ENCODE measurements around the gene AMPD2.
A peak's percentile ranks its signal among the peaks of the same experiment; 100 is the strongest.

Gene AMPD2

GRCh38 chr1:109617291-109617801 lies 2.3 kb upstream of the AMPD2 start:
- DNase-seq, result no peak

GRCh38 chr1:109618661-109619575 lies 719 bp upstream of the AMPD2 start:
- DNase-seq, result no peak

DNA sequence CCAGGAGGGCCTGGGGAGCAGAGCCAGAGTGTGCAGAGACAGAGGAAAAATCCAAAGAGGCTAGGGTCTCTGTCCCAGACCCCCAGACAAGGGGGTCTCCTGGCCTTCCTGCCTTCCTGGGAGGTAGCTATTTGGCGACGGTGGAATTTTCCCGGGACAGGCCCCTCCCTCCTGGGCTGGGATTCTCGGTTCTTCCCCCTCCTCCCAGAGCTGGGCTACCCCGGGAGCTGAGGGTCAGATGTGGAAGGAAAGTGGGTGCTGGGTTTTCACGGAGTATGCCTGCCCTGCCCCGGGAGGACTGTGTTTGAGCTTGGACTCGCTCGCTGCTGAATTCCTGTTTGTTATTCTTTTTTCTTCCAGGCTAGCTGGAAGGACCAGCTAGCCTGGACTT lies 759 bp downstream of the AMPD2 start:
- no peak for DNase-seq

DNA sequence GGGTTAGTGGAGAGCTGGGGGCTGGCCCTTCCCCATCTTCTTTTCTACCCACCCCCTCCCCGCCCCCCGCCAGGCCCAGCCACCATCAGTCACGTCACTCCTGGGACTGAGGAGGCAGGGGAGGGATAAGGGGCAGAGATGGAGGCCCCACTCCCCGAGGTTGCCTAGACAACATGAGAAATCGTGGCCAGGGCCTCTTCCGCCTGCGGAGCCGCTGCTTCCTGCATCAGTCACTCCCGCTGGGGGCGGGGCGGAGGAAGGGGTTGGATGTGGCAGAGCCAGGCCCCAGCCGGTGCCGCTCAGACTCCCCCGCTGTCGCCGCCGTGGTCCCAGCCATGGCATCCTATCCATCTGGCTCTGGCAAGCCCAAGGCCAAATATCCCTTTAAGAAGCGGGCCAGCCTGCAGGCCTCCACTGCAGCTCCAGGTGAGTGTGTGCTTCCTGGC lies 1.2 kb downstream of the AMPD2 start:
- peak; percentile 98 to 99 for DNase-seq

- no peak for DNase-seq
These were observed 1.9 kb downstream of the AMPD2 start for GRCh38 chr1:109621379-109622136.

- DNase-seq, result no peak
These were observed 2.7 kb downstream of the AMPD2 start for GRCh38 chr1:109622137-109622892.

DNA sequence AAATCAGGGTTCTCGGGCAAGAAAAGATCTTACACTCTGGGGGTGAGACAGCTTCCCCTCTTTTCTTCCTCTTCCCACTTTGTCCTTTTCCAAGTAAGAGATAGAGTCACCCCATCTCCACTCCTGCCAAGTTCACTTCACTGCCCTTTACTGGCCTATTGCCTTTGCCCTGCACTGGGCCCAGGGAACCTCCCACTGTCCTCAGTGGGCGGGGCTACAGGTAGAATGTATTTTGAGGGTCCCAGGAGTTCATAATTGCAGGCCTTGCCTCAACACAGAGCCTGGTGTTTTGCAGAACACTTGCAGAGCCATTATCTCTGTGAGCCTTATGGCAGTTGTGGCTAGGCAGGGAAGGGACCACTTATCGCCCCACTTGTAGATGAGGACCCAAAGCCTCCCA lies 3.3 kb downstream of the AMPD2 start:
- DNase-seq, result no peak

DNA sequence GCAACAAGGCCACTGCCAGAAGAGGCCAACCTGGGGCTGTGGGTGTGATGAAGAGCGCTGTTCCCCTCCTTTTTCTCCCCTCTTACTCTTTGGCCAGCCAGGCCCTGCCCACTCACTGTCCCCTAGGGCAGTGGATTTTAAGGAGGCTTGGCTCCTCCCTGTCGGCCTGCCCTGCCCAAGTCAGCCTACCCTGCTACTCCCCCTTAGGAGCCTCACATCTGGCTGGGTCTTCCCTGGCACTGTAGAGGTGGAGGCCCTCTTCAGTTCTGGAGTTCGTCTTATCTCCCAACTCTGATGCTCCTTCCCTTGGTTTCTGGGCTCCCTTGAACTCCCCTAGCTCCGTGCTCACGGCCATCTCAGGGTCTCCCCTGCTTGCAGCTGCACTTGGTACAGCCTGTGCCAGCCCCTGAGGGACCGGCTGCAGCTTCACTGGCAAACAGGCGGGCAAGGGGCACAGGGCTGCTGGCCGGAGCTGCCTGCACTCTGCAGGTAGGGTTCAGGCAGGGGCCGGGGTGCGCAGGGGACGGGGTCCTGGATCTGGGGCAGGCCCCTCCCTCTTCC lies 4.0 kb downstream of the AMPD2 start:
- DNase-seq, result no peak

DNA sequence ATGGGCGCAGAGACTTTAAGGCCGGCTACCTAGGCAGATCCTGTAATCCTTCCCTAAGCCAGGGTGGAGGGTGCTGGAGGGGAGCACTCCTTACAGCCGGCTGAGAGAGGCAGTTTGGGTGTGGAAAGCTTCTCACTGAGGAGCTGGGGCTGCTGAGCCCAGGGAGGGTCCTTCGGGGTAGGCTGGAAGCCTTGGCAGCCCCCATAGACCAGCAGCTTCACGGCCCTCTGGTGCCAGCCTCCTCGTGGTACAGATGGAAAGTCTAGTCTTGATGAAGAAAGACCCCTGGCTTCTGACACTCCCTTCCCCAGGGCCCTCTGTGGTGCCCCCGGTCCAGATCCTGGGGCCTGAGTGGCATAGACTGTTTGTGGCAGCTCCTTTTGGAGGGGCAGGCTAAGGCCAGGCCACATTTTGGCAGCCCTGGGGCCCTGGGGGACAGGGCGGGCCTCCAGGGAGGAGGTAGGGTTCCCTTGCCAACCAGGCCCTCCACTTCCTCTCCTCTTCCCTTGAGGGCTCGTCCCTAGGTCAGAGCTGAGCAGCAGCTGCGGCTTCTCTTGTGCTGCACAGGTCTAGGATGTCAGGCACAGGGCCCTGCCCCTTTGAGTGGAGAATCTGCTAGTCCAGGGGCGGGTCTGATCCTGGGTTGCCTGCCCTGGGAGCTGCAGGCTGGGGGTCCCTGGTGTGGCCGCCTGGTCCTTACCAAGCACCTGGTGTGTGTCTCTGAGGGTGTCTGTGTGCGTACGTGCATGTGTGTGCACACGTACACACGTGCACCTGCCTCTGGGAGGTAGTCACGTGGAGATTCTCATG lies 4.8 kb downstream of the AMPD2 start:
- DNase-seq, result no peak

- DNase-seq, result no peak
These were observed 5.5 kb downstream of the AMPD2 start for GRCh38 chr1:109625176-109625575.

DNA sequence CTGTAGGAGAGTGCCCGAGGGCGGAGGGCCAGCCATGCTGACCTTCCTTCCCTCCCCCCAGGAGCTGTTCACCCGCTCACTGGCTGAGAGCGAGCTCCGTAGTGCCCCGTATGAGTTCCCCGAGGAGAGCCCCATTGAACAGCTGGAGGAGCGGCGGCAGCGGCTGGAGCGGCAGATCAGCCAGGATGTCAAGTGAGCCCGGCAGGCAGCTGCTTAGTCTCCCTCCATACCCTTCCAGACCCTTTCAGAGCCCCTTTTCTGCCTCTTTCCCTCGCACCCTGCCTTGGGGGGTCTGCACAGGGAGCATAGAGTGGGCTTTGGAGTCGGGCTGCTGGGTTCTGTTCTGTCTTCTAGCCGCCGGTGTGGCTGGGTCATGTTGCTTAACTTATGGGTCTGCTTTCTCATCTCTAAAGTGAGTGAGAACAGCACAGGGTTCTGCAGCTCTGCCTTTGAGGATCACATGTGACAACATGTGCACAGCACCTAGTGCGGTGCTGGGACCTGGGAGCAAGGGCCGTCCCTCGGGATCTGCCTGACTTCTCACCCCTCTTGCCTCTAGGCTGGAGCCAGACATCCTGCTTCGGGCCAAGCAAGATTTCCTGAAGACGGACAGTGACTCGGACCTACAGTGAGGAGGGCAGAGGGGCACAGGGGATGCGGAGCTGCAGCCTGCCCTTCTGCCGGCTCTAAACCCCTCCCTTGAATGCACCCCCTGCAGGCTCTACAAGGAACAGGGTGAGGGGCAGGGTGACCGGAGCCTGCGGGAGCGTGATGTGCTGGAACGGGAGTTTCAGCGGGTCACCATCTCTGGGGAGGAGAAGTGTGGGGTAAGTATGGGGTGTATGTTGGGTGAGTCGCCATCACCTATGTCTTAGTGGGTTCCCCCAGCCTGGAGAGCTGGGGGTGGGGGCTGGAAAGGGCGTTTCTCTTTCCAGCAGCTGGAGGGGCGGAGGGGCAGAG lies 6.2 kb downstream of the AMPD2 start:
- no peak for DNase-seq

- DNase-seq, result no peak
These were observed 7.2 kb downstream of the AMPD2 start for GRCh38 chr1:109626682-109627408.

DNA sequence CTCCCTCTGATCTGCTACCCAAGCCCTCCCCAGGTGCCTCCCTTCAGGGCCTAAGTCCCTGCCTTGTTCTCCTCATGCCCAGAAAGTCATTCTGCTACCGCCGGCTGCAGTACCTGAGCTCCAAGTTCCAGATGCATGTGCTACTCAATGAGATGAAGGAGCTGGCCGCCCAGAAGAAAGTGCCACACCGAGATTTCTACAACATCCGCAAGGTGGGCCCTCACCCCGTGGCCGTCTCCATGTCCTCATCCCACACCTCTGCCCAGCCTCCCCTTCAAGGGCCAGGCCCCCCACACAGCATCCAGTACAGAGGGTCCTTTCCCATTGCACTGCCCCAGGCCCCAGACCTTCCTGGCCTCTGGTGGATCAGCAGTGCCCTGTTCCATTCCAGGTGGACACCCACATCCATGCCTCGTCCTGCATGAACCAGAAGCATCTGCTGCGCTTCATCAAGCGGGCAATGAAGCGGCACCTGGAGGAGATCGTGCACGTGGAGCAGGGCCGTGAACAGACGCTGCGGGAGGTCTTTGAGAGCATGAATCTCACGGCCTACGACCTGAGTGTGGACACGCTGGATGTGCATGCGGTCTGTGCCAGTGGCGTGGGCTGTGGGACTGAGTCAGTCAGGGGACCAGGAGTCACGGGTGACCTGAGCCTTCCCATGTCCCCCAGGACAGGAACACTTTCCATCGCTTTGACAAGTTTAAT lies 8.2 kb downstream of the AMPD2 start:
- DNase-seq, result no peak

DNA sequence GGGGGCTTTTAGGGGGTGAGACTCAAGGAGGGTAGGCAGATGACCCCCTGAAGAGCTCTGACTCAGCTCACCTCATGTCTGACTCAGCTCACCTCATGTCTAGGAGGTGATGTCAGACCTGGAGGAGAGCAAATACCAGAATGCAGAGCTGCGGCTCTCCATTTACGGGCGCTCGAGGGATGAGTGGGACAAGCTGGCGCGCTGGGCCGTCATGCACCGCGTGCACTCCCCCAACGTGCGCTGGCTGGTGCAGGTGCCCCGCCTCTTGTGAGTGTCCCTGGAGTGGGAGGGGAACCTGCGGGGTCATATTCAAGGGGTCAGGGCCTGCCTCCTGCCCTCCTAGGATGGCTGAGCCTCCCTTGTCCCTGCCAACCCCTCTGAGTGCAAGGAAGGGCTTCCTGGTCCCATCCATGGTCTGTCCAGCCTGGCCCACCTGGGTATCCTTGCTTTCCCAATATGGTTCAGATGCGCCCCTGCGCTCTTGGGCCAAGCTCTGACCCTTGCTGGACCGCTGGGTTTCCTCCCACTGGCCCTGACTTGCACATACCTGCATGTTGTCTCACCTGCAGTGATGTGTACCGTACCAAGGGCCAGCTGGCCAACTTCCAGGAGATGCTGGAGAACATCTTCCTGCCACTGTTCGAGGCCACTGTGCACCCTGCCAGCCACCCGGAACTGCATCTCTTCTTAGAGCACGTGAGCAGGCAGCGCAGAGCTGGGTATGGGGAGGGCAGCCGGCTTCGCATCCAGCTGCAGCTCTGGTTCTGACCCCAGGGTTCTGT lies 9.1 kb downstream of the AMPD2 start:
- no peak for DNase-seq

GRCh38 chr1:109629372-109630030 lies 9.9 kb downstream of the AMPD2 start:
- DNase-seq, result no peak

DNA sequence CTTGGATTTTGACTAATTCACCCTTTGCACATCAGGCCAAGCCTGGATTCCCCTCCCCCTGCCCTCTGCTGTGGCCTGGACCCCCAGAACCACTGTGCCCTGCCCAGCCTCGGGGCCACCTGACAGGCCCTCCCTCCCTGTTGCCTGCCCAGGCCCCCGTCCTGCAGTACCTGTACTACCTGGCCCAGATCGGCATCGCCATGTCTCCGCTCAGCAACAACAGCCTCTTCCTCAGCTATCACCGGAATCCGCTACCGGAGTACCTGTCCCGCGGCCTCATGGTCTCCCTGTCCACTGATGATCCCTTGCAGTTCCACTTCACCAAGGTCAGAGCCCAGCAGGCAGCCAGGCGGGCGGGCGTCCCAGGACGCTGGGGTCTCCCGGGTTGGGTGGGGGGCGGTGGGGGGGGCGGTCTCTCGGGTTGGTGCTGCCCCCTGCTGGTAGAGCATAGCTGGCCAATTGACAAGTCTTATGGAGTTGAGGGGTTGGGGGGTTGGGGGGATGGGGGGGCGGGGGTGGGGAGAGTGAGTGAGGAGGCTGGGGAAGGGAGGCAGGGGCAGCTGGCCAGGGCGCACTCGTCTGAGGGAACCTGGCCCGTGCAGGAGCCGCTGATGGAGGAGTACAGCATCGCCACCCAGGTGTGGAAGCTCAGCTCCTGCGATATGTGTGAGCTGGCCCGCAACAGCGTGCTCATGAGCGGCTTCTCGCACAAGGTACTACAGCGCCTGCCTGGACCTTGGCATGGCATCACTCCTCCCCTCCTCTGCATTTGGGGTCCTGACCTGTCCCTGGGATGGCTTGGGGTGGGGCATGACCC lies 10.7 kb downstream of the AMPD2 start:
- DNase-seq, result peak; percentile 40 to 54

All from activated CD4-positive, alpha-beta T cell treated with anti-CD3 and anti-CD28 coated beads, Interleukin-2, amount 50 U/mL, for 48 hours (primary cell).